ENCODE results near the gene TRRAP. TPM values are rescaled to one million over a fixed set of nuclear protein-coding genes. Genes with fewer than 3 reads are reported as not detected.

TRRAP gene
- total and polyA plus RNA-seq, 2 of the 8 experiments (the other 6 are each of a cell fraction or from before 2014, with no cell fraction given): 21.7 to 48.6 TPM

- TF ChIP-seq SP2 (IDR thresholded peaks at IDR 0.05; ENCODE audit: low read length): no peak
Measured at GRCh38 chr7:98958968-98959367, 80.6 kb downstream of the TRRAP start (continued).

All from H1 (cell line).